GM19328 (cell line): ENCODE measurements around the gene SYK.
"Not testable (repeated sequence)": the region's sequence is repeated elsewhere in the genome, so short reads cannot be mapped to it uniquely, and the experiment has no call there.

Source experiments
- ATAC-seq: cut with Tn5 transposase; IDR thresholded peaks from one replicate; pipeline ENCODE4 v1.9.1; 2021; ENCODE audit warnings: mild to moderate bottlenecking, moderate library complexity; ENCODE audit not compliant: unreplicated experiment

Gene SYK

GRCh38 chr9:90872835-90873294 lies 71.2 kb downstream of the SYK start:
- no peak for ATAC-seq

- no peak for ATAC-seq
Observed at GRCh38 chr9:90873422-90873821, 71.8 kb downstream of the SYK start.

GRCh38 chr9:90874194-90874593 lies 72.6 kb downstream of the SYK start:
- ATAC-seq, result no peak

- no peak for ATAC-seq
Observed at GRCh38 chr9:90878562-90878961, 76.9 kb downstream of the SYK start.

GRCh38 chr9:90880066-90880465 lies 78.4 kb downstream of the SYK start:
- ATAC-seq, result no peak

- no peak for ATAC-seq
Observed at GRCh38 chr9:90880669-90881068, 79.0 kb downstream of the SYK start.

- ATAC-seq, result no peak
Observed at GRCh38 chr9:90881648-90882047, 80.0 kb downstream of the SYK start.

- no peak for ATAC-seq
Observed at GRCh38 chr9:90882991-90883600, 81.5 kb downstream of the SYK start.

- ATAC-seq, result no peak
Observed at GRCh38 chr9:90883661-90884060, 82.0 kb downstream of the SYK start.

- ATAC-seq, result no peak
Observed at GRCh38 chr9:90884178-90884577, 82.6 kb downstream of the SYK start.

GRCh38 chr9:90886868-90887267 lies 85.2 kb downstream of the SYK start:
- not testable (repeated sequence) for ATAC-seq

GRCh38 chr9:90888941-90889340 lies 87.3 kb downstream of the SYK start:
- no peak for ATAC-seq

GRCh38 chr9:90890146-90890810 lies 88.7 kb downstream of the SYK start:
- no peak for ATAC-seq

GRCh38 chr9:90891308-90892040 lies 89.9 kb downstream of the SYK start:
- no peak for ATAC-seq

- ATAC-seq, result no peak
Observed at GRCh38 chr9:90892918-90893317, 91.3 kb downstream of the SYK start.

GRCh38 chr9:90893706-90894105 lies 92.1 kb downstream of the SYK start:
- no peak for ATAC-seq

- no peak for ATAC-seq
Observed at GRCh38 chr9:90894986-90895687, 93.5 kb downstream of the SYK start.

- ATAC-seq, result no peak
Observed at GRCh38 chr9:90895786-90896185, 94.2 kb downstream of the SYK start.

- no peak for ATAC-seq
Observed at GRCh38 chr9:90896231-90896630, 94.6 kb downstream of the SYK start.

- no peak for ATAC-seq
Observed at GRCh38 chr9:90898228-90898627, 96.6 kb downstream of the SYK start.

- ATAC-seq, result no peak
Observed at GRCh38 chr9:90899287-90899686, 97.7 kb downstream of the SYK start.
